Measurements from ENCODE around the gene GLI2.

Gene GLI2

GRCh38 chr2:120759543-120760331, 24.1 kb downstream of the GLI2 start:
- no peak for DNase-seq

GRCh38 chr2:120760446-120761135, 24.9 kb downstream of the GLI2 start:
- DNase-seq: no peak

GRCh38 chr2:120761164-120761861, 25.6 kb downstream of the GLI2 start:
- no peak for DNase-seq

- no peak for DNase-seq
These were observed 26.2 kb downstream of the GLI2 start for GRCh38 chr2:120761911-120762310.

- DNase-seq: no peak
These were observed 26.8 kb downstream of the GLI2 start for GRCh38 chr2:120762341-120763061.

GRCh38 chr2:120763508-120763907, 27.8 kb downstream of the GLI2 start:
- no peak for DNase-seq

GRCh38 chr2:120763931-120764330, 28.3 kb downstream of the GLI2 start:
- no peak for DNase-seq

- DNase-seq: no peak
These were observed 28.8 kb downstream of the GLI2 start for GRCh38 chr2:120764492-120764891.

GRCh38 chr2:120764991-120765677, 29.5 kb downstream of the GLI2 start:
- no peak for DNase-seq

- DNase-seq: no peak
These were observed 30.2 kb downstream of the GLI2 start for GRCh38 chr2:120765678-120766469.

- no peak for DNase-seq
These were observed 31.0 kb downstream of the GLI2 start for GRCh38 chr2:120766470-120767351.

GRCh38 chr2:120767486-120768005, 31.9 kb downstream of the GLI2 start:
- no peak for DNase-seq

GRCh38 chr2:120768112-120769048, 32.7 kb downstream of the GLI2 start:
- no peak for DNase-seq

- no peak for DNase-seq
These were observed 33.6 kb downstream of the GLI2 start for GRCh38 chr2:120769076-120769786.

- no peak for DNase-seq
These were observed 34.1 kb downstream of the GLI2 start for GRCh38 chr2:120769787-120770120.

- DNase-seq: no peak
These were observed 34.5 kb downstream of the GLI2 start for GRCh38 chr2:120770176-120770575.

- DNase-seq: no peak
These were observed 35.0 kb downstream of the GLI2 start for GRCh38 chr2:120770641-120771040.

- no peak for DNase-seq
These were observed 35.6 kb downstream of the GLI2 start for GRCh38 chr2:120771111-120771780.
